GM19240 (cell line): ENCODE results near the gene SOX13.

Experiments used
- DNase-seq: peaks from one replicate; pipeline ENCODE4 v3.0.0; 2011; ENCODE audit warnings: low spot score; ENCODE audit not compliant: insufficient read length

Gene SOX13

DNA sequence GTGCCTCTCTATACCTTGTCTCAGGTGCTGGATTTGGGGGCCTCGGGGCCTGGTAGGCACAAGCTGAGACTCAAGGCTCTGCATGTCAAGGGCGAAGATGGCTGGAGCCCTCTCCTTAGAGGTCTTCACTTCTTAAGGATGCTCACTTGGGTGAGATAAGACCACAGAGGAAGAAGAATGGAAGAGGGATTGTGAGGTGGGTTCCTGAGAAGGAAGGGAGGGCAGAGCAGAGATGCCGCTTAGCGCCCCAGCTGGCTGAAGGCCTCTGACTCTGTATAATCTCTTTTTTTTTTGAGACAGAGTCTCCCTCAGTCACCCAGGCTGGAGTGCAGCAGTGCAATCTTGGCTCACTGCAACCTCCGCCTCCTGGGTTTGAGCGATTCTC, 32.2 kb downstream of the SOX13 start:
- no peak for DNase-seq

DNA sequence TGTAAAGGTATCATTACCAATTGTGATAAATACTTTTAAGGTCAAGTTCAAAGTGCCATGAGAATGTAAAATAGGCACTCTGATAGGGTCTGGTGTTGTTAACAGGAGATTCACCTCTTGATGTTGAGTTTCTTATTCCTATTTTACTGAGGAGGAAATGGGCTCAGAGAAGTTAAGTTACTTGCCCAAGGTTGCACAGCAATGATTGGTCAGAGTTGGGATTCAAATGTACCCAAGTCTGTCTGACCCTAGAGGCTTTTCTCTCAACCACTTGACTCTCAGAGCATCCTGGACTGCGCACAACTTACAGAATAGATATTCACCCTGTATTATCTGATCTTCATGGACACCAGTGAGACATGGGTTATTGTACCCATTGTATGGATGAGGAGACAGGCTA, 33.9 kb downstream of the SOX13 start:
- no peak for DNase-seq

DNA sequence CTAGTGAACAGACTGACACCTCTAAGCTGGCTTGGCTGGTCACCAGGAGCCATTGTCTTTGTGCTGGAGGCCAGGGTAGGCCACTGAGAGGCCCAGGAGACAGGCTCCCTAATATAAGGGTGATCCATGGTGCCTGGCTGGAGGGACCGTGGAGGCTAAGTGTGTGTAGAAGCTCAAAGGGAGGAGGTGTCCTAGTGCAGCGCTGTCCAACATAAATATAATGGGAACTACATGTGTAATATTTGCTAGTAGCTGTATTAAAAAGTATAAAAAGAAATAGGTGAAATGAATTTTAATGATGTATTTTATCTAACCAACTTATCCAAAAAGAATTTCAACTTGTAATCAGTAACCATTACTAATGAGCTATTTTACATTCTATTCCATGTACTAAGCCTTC, 35.0 kb downstream of the SOX13 start:
- no peak for DNase-seq

DNA sequence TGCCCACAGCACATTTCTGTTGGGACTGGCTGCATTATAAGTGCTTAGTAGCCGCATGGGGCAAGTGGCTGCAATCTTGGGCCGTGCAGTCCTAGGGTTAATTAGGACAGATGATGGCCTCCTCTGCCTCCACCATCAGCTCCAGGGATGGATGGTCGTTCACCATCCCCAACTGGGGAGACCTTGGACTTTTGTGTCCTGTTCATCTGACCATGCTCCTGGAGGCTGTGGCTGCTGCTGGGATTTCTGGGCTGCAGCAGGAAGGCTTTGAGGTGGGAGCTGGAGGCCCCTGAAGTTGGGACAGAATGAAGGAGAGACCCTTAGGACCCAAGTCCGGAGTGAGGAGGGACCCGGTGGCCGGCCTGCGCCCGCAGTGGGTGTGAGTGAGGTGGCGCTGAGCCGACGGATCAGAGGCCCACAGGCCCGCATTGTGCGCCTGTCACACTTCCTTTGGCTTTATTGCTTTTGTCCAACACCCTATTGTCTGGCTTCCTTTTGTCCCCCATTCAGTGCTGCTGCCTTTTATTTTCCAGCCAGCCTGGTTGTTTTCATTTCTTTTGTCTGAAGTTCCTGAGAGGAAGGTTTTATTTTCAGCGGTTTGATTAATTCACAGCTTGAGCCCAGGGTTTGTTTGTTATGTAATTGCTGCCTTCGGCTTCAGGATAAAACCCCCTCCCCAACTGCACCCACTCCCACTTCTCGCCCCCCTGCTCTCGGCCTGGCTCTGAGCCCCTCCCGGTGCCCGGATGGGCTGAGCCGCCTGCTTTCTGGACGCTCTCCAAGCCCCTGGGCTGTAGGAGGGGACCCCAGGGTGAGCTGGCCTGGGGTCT, 35.6 kb downstream of the SOX13 start:
- DNase-seq = no peak

DNA sequence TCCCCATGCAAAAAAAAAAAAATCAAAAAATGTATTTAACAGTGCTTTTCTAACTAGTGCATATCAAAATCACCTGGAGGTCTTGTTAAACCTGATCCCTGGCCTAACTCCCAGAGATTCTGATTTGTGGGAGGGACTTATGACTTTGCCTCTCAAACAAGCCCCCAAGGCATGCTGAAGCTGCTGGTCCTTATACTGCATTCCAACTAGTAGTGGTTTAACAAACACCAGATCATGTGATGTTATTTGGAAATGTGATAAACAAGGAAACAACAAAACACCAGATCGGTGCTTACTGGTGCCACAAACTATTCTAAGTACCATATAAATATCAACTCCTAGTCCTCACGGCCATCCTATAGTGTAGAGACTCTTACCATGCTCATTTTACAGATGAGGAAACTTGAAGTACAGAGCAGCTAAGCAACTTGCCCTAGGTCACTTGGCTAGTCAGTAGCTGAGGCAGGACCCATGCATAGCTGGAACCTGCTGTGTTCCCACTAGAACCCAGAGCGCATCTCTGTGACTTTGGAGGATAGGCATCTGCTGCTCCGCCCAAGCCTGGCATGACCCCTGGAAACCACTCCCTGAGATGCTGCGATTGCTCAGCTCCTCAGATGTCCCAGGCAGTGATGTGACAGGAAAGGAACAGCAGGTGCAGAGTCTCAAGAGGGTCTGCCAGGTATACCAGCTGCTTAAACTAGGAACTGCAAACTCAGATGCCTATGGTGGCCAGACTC, 38.1 kb downstream of the SOX13 start:
- no peak for DNase-seq

DNA sequence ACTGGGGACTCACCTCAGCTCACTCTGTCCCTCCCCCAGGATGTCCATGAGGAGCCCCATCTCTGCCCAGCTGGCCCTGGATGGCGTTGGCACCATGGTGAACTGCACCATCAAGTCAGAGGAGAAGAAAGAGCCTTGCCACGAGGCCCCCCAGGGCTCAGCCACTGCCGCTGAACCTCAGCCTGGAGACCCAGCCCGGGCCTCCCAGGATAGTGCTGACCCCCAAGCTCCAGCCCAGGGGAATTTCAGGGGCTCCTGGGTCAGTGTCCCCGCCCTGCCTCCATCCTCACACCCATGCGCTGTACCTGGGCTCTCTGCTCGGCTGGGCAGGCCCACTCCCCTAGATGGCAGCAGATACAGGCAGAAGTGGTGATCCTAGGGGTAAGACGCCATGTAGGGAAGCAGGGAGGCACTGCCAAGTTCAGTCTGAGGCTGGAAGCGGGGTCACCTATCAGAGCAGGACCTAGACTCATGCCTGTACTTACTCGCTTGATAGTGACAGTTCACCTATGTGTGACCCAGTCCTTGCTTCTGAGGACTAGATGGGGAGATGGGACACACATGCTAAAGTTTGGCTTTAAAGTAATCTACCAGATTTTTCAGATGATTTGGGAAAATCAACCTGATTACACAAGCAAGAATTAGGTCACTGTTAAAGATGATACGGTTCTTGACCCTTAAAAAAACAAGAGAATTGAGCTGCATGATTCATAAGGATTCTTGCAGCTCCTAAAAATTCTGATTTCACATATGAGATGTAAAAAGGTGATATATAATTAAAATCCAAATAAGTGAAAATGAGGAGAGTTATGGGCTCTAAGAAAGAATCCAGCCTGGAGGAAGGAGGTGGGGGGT, 40.2 kb downstream of the SOX13 start:
- no peak for DNase-seq

DNA sequence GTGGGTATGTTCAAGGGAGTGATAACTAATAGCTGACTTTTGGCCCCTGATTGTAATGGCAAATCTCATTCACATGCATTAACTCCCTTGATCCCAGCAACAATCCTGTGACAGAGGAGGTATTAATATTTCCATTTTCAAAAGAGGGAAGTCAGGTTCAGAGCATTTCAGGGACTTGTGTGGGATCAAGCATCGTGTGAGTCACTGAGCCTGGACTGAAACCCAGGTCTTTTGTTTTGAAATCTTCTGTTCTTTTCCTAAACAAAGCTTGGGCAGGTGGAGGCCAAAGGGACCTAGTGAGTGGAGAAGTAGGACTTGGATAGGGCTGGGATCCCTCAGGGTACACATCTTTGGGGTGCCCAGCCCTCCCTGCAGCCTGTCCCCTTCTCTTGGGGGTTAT, 41.0 kb downstream of the SOX13 start:
- DNase-seq = no peak

DNA sequence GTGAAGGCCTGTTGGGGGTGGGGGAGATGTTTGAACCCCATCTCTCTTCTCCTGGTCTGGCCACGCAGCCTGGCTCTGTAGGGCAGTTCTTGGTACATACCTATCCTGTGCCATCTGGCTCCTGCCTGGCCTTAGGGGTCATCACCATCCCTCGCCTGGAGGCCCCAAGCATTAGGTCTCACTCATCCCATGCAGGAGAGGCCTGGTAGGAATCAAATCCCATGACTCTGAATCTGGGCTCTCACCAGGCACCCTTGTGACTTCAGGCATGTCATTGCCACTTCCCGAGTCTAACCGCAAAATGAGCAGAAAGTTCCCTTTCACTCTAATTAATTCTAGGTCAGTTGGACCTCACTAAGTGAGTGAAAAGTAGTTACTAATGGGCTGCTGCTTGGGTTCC, 41.7 kb downstream of the SOX13 start:
- DNase-seq = no peak

DNA sequence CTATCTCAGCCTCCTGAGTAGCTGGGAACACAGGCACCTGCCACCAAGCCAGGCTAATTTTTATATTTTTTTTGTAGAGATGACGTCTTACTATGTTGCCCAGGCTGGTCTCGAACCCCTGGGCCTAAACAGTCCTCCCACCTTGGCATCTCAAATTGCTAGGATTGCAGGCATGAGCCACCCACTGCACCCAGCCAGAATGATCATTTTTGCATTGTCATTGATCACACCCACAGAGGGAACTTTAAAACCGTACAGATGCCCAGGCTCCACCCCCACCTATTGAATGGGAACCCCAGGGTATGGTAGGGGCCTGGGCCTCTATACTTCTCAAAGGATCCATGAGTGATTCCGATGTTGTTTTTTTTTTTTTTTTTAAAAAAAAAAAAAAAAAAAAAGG, 42.2 kb downstream of the SOX13 start:
- DNase-seq = no peak

DNA sequence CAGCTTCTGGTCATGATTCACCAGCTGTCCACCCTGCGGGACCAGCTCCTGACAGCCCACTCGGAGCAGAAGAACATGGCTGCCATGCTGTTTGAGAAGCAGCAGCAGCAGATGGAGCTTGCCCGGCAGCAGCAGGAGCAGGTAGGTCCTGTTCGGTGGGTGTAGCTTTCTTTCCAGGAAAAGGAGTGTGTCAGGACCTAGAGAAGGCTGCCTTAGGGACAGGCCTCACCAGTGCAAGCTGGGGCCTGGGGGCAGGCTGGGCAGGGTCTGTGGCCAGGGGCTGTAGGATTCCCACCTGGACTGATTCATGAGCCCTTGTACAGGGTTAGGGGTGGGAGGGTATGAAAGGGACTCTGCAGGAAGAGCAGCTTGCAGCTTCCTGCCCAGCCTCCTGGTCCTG, 43.6 kb downstream of the SOX13 start:
- no peak for DNase-seq

DNA sequence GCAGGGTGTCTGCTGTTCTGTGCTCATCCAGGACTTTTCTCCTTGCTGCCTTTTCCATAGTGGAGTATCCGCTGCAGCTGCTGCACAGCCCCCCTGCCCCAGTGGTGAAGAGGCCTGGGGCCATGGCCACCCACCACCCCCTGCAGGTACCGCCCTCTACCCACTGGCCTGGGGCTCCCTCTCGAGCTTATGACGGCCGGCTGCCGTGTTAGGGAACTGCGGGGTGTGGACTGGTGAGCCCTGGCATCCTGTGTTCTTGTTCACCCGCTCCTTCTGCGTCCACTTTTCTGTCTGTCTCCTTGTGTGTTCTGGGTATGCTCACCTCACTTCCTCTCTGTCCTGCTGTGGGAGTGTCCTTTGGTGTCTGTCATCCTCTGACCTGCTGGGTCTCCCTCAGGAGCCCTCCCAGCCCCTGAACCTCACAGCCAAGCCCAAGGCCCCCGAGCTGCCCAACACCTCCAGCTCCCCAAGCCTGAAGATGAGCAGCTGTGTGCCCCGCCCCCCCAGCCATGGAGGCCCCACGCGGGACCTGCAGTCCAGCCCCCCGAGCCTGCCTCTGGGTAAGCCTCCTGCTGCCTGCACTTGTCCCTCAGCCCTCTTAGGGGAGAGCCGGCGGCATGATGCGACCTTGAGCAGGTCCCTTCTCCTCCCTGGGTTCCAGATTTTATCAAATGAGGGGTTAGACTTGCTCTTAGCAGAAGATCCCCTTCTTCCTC, 49.1 kb downstream of the SOX13 start:
- DNase-seq = no peak

DNA sequence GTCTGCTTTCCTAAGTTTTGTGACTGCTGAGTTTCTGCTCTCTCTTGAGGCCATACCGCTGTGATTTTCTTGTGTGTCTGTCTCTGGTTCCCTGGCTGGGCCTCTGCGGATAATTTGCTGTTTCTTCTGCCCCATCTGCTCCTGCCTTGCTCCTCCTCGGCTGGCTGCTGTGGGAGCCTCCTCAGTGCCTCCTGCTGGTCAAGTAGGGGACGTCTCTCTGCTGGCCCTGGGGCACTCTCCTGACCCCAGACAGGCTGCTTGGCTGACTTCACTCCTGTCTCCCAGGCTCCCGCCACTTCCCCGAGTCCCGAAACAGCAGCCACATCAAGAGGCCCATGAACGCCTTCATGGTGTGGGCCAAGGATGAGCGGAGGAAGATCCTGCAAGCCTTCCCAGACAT, 50.5 kb downstream of the SOX13 start:
- DNase-seq = no peak

DNA sequence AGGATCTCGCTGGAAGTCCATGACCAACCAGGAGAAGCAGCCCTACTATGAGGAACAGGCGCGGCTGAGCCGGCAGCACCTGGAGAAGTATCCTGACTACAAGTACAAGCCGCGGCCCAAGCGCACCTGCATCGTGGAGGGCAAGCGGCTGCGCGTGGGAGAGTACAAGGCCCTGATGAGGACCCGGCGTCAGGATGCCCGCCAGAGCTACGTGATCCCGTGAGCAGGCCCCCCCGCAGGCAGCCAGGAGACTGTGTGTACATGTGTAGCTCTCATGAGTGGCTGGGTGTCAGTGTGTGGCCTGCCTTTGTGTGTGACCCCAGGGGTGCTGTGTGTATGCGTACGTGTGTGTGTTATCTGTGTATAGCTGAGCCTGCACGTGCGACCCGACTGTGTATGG, 51.7 kb downstream of the SOX13 start:
- DNase-seq = no peak

DNA sequence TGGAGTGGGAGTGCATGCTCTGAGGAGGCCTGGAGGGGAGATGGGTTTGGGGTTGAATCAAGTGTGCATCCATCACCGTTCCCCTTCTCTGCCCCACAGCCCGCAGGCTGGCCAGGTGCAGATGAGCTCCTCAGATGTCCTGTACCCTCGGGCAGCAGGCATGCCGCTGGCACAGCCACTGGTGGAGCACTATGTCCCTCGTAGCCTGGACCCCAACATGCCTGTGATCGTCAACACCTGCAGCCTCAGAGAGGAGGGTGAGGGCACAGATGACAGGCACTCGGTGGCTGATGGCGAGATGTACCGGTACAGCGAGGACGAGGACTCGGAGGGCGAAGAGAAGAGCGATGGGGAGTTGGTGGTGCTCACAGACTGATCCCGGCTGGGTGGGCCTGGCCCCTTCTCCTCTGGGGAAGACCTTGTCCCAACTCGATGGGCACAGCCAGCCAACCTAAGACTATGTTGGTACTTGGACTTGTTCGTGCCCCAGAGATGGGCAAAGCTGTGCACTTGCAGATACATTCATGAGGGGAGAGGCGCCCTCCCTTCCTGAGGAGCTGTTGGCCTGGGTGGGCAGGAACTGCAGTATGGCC, 52.9 kb downstream of the SOX13 start:
- DNase-seq = no peak

DNA sequence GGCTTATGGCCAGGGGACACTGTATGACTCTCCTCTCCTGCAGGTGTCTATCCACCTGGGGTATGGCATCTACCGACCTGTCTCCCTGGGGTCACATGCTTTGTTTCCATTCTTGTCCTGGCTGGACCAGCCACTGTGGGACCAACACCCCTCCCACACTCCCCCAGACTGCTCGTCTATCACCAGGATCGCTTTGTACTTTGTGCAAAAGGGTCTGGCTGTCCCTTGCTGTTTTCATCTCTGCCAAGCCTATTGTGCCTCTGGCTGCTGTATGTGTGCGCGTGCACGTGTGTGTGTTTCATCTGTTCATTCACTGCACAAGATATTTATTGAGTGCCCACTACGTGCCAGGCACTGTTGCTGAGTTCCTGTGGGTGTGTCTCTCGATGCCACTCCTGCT, 53.5 kb downstream of the SOX13 start:
- no peak for DNase-seq

DNA sequence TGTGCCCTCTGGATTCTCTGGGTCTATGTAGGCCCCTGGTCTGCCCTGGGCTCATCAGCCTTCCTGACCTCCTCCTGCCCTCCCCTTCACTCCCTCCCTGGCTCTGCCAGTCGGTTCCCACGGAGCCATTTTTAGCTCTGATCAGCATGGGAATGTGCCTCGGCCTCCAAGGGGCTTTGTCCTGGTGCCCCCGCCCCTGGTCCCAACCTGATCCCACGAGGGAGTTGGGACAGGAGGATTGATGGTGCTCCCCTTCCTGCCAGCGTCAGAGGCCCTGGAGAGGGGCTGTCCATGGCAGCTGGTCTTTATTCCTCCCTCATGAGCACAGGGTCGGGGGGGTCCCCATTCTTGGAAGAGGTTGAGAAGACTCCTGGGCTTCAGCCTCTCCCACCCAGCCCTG, 54.0 kb downstream of the SOX13 start:
- DNase-seq = no peak

DNA sequence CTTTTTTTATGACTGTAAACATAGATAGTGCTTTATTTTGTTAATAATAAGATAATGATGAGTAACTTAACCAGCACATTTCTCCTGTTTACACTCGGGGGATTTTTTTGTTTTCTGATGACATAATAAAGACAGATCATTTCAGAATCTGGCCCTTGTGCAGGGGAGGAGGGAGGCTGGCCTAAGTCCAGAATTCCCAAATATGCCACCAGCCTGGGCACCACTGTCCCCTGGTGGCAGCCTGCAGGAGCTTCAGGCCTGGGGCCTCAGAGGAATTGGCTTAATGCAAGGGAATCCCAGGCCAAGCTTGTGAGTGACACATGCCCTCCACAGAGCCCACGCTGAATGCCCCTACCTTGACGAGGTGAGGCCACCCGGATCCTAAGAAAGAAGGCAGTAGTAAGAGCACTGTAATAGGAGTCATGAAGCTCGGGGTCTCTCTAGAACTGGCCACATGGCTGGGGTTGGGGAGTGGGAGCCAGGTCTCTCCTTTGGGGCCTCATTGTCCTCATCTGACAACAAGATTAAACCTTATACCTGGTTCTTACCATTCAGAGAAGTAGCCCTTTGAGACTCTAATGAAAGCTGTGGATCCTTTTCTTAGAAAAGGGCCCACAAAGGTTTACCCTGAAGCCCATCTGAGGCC, 54.8 kb downstream of the SOX13 start:
- no peak for DNase-seq

DNA sequence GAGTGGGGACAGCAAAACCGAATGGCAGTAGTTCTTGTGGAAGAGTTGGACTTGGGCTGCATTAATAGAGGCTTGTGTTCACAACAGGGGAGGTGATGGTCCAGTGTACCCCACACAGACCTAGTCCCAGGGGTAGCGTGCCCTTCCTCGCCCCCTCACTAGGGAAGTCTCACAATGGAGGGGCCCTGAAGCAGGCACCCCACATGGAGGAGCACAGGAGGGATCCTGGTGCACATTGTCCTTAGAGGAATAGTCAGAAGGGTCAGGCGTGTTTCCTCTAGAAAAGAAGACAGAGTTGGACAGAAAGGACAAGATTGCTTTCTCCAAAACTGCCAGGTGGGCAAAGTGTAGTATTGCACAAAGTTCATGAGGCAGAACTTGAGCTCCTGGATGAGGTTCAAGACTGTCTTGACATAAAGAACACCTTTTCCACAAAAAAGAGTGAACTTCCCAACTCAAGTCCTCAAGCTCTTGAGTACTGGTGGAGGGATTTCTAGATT, 55.6 kb downstream of the SOX13 start:
- no peak for DNase-seq

DNA sequence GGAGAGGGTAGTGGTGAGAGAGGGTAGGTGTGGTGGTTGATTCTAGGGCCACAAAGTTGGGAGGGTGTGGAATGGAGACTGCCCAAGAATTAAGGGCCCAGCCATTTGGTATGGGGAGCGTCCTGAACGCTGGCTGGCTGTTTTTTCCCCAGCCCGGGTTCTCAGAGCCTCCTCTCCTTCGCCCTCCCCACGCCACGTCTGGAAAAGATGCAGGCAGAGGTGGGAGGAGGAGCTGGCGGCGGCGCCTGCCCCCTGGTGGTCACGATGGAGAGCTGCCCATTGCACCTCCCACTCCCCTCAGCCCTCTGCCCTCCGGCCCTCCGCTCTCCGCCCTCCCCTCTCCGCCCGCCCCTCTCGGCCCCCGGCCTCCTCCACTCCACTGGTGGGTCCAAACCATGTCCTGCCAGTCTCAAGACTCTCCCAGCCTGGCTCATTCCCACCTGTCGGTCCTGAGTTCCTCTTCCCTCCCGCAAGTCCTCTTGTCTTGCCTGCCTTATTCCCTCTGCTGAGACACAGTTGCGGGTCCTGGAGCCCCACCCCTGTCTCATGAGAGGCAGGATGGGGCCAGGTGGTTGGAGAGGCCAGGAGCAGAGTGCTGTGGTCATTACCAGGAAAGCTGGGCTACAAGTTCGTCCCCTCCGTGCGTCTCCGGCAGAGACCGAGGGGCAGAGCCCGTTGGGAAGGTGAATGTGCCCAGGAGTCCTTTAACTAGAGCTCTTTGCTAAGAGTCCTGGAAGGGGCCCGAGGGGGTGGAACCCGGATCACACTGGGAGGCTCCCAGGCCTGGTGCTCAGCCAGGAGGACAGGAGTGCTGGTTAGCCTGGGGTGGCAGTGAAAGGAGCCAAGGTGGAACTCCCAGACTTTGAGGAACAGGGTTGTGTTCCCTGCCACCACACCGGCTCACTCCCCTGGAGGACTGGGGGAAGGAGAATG, 56.3 kb downstream of the SOX13 start:
- peak; percentile 94 for DNase-seq
